ENCODE data around the gene STRN4.

DNA sequence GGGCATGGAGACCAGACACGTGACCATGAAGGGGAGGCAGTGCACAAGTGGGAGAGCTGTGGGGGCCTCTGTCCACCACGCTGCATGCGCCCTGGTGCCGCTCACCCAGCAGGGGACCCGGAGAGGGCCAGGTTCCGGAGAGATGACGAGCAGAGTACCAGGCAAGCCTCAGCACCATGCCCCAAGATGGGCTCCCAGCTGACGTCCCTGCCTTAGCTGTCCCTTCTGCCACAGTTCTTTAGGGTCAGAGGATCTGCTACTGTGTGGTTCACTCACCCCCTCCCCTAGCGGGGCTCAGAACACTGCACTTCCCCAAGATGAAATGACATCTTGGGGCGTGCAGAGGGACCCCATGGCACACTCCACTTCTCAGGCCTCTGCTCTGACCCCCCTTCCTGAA, 19.7 kb downstream of the STRN4 start:
- TF ChIP-seq, protein P1, sequence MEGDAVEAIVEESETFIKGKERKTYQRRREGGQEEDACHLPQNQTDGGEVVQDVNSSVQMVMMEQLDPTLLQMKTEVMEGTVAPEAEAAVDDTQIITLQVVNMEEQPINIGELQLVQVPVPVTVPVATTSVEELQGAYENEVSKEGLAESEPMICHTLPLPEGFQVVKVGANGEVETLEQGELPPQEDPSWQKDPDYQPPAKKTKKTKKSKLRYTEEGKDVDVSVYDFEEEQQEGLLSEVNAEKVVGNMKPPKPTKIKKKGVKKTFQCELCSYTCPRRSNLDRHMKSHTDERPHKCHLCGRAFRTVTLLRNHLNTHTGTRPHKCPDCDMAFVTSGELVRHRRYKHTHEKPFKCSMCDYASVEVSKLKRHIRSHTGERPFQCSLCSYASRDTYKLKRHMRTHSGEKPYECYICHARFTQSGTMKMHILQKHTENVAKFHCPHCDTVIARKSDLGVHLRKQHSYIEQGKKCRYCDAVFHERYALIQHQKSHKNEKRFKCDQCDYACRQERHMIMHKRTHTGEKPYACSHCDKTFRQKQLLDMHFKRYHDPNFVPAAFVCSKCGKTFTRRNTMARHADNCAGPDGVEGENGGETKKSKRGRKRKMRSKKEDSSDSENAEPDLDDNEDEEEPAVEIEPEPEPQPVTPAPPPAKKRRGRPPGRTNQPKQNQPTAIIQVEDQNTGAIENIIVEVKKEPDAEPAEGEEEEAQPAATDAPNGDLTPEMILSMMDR (IDR thresholded peaks at IDR 0.05) = no peak
- no peak for TF ChIP-seq POLR2A (IDR thresholded peaks at IDR 0.05)

Data from esophagus squamous epithelium (tissue), 4 donors.